ENCODE results near the gene FHL2. TPM values are rescaled to one million over a fixed set of nuclear protein-coding genes. Genes with fewer than 3 reads are reported as not detected.
A peak's percentile ranks its signal among the peaks of the same experiment; 100 is the strongest.

Gene FHL2, protein sequence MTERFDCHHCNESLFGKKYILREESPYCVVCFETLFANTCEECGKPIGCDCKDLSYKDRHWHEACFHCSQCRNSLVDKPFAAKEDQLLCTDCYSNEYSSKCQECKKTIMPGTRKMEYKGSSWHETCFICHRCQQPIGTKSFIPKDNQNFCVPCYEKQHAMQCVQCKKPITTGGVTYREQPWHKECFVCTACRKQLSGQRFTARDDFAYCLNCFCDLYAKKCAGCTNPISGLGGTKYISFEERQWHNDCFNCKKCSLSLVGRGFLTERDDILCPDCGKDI
- polyA plus RNA-seq: under 1 TPM in 2 of 3 donors, not detected in 1; 0.15 to 0.29 TPM

DNA sequence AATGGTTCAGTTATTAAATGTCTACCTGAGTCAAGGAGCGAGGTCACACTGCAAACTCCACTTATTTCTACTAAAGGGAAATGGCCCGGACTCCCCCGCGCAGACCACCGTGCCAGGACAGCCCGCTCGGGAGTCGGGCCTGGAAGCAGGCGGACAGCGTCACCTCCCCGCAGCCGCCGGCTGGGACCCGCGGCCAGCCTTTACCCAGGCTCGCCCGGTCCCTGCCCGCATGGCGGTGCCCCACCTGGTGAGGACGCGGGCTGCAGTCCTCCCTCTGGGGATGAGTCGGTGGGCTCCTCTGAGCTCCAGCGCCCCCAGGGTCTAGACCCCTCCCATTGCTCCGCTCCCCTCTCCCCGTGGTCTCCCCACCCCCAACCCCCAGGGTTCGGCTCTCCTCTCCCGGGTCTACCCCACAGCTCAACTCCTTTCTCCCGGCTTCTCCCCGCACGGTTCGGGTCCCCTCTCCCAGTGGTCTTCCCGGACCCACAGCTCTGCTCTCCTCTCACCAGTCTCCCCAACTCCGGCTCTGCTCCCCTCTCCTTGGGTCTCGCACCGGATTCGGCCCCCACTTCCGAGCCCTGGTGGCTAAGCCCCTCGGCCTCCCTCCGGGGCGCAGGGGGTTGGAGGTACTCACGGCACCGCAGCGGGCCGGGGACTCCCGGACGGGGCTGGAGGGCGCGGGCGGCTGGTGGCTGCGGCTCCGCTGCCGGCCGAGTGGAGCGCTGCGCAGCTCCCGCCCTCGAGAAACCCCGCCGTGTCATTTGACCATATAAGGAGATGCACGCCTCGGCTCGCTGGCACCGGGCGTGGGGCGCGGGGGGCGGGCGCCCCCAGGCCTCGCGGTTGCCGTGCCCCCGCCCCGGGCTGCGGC is at the start of gene FHL2:
Gene FHL2 (minus strand): TSS at position 716 of the 871 bp plus-strand sequence. CDS start 12,535 bp downstream, outside the sequence.
- H3K27ac Mint-ChIP-seq: no peak within 1 kb of the TSS
- peaks cover 2 to 17% (median 10%) of the 10 kb centered on the region in 3 donors for H3K27me3 Mint-ChIP-seq (ENCODE audit: low read depth in 3 of 3)
- DNase-seq: peak; percentile 49 to 59 (median 56)
- peaks cover 6 to 11% of the 10 kb centered on the region in 2 donors for H3K4me1 Mint-ChIP-seq
- peaks cover 0 to 2% (median 0%) of the 10 kb centered on the region in 6 donors for H3K9me3 Mint-ChIP-seq
- H3K36me3 Mint-ChIP-seq: no peaks in the 10 kb centered on the region
- peak within 1 kb of the TSS; percentile 63 to 77 (median 66) for H3K4me3 Mint-ChIP-seq

DNA sequence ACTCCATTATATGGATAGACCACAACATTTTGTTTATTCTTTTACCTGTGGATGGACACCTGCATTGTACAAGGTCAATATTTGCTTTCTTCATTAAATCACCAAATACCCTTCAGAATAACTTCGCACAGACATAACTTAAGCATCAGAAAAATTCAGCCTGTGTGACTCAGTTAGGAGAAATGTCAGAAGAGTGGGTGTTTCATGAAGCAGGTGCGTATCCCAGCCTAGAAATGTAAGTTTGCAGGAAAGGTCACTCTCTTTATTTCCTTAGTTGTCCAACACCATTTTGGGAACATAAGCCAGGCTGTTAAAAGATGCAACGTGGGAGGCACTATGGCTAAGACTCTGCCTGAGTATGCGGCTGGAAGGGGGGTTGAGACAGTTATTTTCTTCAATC is 48.6 kb upstream of the FHL2 start:
- Mint-ChIP-seq H3K27me3 (ENCODE audit: low read depth in 3 of 3) (peaks cover 9 to 12% (median 11%) of the 10 kb centered on the region in 3 donors), H3K27ac (no peak overlapping the region)

DNA sequence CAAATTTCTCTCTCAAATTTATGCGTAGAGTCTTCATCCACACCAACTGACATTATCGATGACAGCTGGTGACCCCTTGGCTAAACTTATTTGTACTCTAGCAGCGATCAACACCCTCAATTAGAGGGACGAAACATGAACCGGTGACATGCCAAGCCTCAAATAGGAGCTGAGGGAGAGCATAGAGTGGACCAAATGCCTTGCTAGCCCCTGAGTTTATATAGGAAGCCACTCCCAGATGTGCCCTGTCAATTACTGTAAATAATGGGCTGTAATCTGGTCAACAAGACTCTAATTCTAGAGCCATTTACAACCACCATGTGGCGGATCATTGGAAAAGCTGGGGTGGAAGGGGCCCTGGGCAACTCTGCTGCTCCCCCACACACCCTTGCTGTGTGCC is 47.6 kb upstream of the FHL2 start:
- Mint-ChIP-seq H3K4me1 (no peaks in the 10 kb centered on the region), H3K27ac (no peak overlapping the region), H3K9me3 (no peaks in the 10 kb centered on the region), H3K27me3 (ENCODE audit: low read depth in 3 of 3) (peaks cover 9 to 12% (median 11%) of the 10 kb centered on the region in 3 donors), H3K36me3 (no peaks in the 10 kb centered on the region), H3K4me3 (no peak overlapping the region)
- DNase-seq: no peak

More for the DNA sequence above, 48.6 kb upstream of the FHL2 start:
- Mint-ChIP-seq H3K9me3 (no peaks in the 10 kb centered on the region), H3K4me3 (no peak overlapping the region), H3K4me1 (no peaks in the 10 kb centered on the region), H3K36me3 (no peaks in the 10 kb centered on the region)
- DNase-seq: no peak

DNA sequence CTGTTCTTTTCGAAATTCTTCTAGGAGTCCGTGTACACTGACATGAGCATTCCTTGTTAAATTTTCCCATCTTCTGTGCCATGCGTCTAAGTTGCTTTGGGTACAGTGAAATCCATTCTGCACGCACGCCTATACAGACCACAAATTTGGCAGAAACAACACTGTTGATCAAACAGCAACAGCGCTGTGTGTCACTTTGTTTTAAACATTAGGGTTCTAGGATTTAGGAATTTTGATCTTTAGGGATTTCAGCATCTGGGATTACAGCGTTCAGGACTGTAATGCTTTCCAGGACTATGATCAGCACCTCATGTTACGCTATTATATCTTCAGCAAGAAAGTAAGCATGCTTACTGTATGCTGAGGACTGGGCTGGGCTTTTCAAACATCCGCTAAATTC is 47.1 kb upstream of the FHL2 start:
- peaks cover 9 to 12% (median 11%) of the 10 kb centered on the region in 3 donors for H3K27me3 Mint-ChIP-seq (ENCODE audit: low read depth in 3 of 3)
- DNase-seq: no peak
- no peaks in the 10 kb centered on the region for H3K36me3 Mint-ChIP-seq
- H3K4me3 Mint-ChIP-seq: no peak overlapping the region
- no peaks in the 10 kb centered on the region for H3K4me1 Mint-ChIP-seq
- no peaks in the 10 kb centered on the region for H3K9me3 Mint-ChIP-seq
- no peak overlapping the region for H3K27ac Mint-ChIP-seq

DNA sequence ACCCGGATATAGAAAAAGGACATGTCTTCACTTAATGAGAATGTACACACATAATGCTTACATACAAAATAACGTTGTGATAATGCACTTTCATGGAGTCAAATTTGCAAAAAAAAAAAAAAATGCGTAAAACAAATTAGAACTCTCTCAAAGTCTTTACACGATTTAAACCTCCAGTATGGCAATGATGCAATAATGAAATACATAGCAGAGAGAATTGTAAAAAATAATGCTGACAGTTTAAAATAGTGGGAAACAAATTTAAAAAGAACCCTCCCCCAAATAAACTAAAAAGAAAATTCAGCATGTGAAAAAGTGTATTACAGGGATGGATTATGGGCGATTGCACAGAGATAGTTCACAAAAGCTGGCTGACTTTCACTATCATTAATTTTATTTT is 46.6 kb upstream of the FHL2 start:
- no peaks in the 10 kb centered on the region for H3K9me3 Mint-ChIP-seq
- peaks cover 9 to 12% (median 9%) of the 10 kb centered on the region in 3 donors for H3K27me3 Mint-ChIP-seq (ENCODE audit: low read depth in 3 of 3)
- H3K36me3 Mint-ChIP-seq: no peaks in the 10 kb centered on the region
- no peaks in the 10 kb centered on the region for H3K4me1 Mint-ChIP-seq
- no peak overlapping the region for H3K27ac Mint-ChIP-seq
- H3K4me3 Mint-ChIP-seq: no peak overlapping the region
- no peak for DNase-seq

DNA sequence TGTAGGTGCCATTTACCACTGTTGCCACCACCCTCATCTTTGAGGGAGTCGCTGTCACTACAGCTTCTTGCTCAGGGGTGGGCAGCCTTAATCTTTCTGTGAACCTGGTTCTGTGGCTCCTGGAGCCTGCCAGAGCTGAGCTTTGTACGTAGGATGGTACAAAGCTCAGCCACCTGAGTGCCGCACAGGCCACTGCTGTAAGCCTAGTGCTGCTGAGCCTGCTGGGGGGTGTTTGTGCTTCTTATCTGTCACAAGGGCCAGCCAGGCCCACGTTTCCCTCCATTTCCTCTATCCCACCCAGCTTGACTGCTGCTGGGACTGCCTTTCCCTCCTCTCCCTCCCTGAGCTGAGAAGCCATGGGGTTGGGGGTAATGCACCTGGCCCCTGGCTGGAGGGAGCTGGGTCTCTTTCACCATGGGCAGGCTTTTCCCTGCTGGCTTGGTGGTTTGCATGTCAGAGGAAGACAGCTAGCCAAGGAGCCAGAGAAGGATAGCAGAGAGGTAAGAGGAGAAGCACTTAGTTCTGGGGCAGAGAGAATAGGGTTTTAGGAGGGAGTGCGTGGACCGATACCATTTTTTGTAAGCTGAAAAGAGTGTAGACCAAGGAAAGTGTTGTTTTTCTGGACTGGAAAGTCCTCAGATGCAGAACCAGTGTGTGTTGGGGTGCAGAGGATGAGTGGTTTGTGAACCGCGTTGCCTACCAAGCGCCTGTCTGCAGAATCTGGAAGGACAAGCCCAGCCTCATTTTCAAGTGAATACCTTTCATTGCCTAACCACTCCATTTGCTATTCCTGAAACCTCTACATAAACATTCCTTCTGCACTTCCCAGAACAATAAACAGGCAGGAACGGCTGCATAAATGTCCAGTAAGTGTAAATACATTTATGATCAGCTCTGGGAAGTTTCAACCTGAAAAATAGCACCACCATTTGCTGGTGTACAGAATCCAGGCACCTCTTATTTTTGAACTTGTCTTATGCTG is 45.1 kb upstream of the FHL2 start:
- no peaks in the 10 kb centered on the region for H3K9me3 Mint-ChIP-seq
- DNase-seq: no peak
- H3K27me3 Mint-ChIP-seq (ENCODE audit: low read depth in 3 of 3): peaks cover 5 to 8% (median 7%) of the 10 kb centered on the region in 3 donors
- H3K4me1 Mint-ChIP-seq: no peaks in the 10 kb centered on the region
- H3K4me3 Mint-ChIP-seq: no peak overlapping the region
- H3K36me3 Mint-ChIP-seq: no peaks in the 10 kb centered on the region
- H3K27ac Mint-ChIP-seq: no peak overlapping the region

DNA sequence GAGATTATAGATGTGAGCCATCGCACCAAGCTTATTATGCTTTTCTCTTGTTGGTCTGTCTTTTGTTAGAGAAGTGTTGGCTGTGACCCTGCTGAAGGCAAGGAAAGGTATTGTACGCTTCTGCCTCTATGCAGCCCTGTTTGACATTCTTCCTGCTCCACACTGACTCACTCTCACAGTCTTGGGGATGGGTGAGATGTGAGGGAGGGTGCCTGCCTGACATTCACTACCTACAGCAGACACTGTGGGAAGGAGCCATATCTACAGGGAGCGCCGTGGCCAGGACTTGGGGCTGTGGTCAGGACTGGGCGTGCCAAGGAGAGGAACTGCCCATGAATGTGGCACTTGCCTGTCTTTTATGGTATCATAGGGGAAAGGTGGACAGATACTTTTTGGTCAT is 43.9 kb upstream of the FHL2 start:
- DNase-seq: no peak
- peaks cover 5 to 8% (median 7%) of the 10 kb centered on the region in 3 donors for H3K27me3 Mint-ChIP-seq (ENCODE audit: low read depth in 3 of 3)
- no peak overlapping the region for H3K27ac Mint-ChIP-seq
- H3K36me3 Mint-ChIP-seq: no peaks in the 10 kb centered on the region
- no peak overlapping the region for H3K4me3 Mint-ChIP-seq
- H3K4me1 Mint-ChIP-seq: no peaks in the 10 kb centered on the region
- no peaks in the 10 kb centered on the region for H3K9me3 Mint-ChIP-seq

DNA sequence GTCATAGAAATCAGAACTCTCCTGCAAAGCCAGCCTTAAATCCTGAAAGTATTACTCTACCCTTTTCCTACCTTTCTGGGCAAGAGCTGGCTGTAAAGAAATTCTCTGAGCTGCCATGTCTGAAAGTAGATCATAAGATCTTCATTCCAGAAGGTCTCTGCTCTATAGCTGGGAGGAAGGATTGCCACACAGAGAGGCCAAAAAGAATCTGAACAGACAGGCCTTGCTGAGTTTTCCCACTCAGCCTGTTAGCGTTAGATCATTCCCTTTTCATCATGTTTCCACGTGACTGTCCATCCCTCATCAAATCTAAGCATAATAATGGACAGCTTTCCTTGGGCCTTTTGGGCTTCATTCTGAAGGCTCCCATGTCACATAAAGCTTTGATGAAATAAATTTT is 43.2 kb upstream of the FHL2 start:
- H3K4me3 Mint-ChIP-seq: no peak overlapping the region
- H3K4me1 Mint-ChIP-seq: no peaks in the 10 kb centered on the region
- H3K9me3 Mint-ChIP-seq: no peaks in the 10 kb centered on the region
- H3K27me3 Mint-ChIP-seq (ENCODE audit: low read depth in 3 of 3): peaks cover 5 to 9% (median 7%) of the 10 kb centered on the region in 3 donors
- no peak overlapping the region for H3K27ac Mint-ChIP-seq
- H3K36me3 Mint-ChIP-seq: no peaks in the 10 kb centered on the region
- DNase-seq: no peak

DNA sequence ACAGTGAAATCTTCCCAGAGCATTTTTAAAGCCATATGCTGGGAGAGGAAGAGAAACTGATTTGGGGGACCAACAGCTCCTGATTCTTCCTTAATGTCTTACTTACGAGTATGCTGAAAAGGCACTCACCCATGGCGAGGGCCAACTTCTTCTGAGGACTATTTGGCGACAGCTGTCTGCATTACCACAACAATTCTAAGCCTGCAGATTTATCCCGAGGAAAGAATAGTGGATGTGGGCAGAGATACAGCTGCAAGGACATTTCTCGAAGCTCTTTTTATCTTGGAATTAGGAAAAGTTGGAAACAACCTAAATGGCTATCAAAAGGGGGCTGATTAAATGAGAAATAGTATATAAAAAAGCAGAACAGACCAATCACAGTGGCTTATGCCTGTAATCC is 40.3 kb upstream of the FHL2 start:
- DNase-seq: no peak
- Mint-ChIP-seq H3K27me3 (ENCODE audit: low read depth in 3 of 3) (peaks cover 2 to 8% (median 2%) of the 10 kb centered on the region in 3 donors), H3K4me1 (no peaks in the 10 kb centered on the region), H3K4me3 (no peak overlapping the region), H3K27ac (no peak overlapping the region), H3K36me3 (no peaks in the 10 kb centered on the region), H3K9me3 (no peaks in the 10 kb centered on the region)

DNA sequence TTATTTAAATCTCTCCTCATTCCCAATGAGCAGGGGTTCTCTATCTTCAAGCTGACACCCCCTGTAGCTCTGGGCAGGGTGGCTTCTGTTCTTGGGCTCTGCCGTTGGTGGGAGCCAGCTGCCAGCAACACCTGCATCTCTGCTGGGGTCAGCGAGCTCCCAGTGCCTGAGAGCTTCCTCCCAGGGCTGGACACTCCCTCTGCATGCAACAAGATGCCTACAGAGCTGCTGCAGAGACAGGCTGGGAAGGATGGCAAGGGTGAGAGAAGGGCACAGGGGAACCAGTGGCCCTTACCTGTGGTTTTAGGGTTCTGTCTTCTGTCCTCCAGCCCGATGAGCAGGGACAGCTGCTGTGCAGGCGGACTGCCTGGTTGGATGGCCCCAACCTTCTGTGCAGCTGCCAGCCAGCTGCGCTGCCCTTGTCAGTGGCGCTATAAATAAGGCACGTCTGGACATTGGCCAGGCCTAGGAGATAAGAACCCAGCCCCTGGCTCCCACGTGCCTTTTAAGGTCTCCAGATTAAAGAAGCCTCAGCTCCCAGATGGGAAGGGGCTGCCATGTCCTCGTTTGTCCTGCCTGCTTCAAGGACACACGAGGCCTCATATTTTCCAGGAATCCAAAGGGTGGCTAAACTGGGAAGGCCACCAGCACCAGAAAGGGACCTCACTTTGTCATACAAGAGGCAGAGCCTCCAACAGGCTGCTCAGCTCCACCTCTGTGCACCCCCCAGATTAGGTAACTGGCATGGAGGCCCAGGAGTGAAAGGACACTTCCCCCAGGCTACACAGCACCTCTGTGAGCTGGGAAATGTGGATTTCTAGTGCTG is 39.5 kb upstream of the FHL2 start:
- Mint-ChIP-seq H3K4me3 (no peak overlapping the region), H3K27me3 (ENCODE audit: low read depth in 3 of 3) (peaks cover 5 to 10% (median 7%) of the 10 kb centered on the region in 3 donors), H3K4me1 (no peaks in the 10 kb centered on the region), H3K27ac (no peak overlapping the region), H3K36me3 (no peaks in the 10 kb centered on the region), H3K9me3 (no peaks in the 10 kb centered on the region)
- no peak for DNase-seq

DNA sequence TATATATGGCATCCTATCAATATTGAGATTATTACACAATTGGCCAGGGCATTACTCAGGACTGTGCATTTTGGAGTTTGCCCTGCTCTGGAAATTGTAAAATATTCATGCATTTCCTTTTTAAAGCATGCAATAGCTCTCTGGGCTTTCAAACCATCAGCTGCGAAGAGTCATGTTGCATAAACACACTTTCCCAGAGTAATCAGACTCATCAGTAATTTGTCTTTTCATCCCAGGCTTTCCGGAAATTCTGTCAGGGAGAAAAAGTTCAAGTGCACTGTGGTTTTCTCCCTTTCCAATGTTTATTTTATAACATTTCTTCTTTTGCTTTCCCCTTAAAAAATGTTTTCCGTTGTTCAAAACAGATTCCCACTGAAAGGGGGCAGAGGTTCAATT is 38.9 kb upstream of the FHL2 start:
- Mint-ChIP-seq H3K27me3 (ENCODE audit: low read depth in 3 of 3) (peaks cover 5 to 12% (median 7%) of the 10 kb centered on the region in 3 donors), H3K27ac (no peak overlapping the region), H3K36me3 (no peaks in the 10 kb centered on the region), H3K9me3 (no peaks in the 10 kb centered on the region), H3K4me1 (no peaks in the 10 kb centered on the region), H3K4me3 (no peak overlapping the region)
- no peak for DNase-seq

DNA sequence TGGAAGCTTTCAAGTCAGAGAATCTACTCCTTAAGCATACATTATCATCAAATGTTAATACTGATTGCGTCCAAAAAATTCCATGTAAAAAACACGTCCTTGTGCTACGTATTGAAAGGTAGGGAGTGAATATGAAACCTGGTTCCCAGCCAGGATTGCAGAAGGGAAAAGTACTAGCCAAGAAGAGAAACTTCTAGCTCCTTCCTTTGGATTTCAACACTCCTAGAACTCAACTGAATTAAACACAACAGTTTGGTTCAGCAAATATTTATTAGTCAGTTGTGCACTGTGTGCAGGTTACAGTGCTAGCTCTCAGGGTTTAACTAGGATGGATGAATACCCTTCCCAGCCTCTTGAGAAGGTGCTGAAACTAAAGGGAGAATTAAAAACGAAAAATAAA is 33.9 kb upstream of the FHL2 start:
- Mint-ChIP-seq H3K27me3 (ENCODE audit: low read depth in 3 of 3) (peaks cover 7 to 15% (median 12%) of the 10 kb centered on the region in 3 donors), H3K4me1 (no peaks in the 10 kb centered on the region), H3K9me3 (no peaks in the 10 kb centered on the region)

DNA sequence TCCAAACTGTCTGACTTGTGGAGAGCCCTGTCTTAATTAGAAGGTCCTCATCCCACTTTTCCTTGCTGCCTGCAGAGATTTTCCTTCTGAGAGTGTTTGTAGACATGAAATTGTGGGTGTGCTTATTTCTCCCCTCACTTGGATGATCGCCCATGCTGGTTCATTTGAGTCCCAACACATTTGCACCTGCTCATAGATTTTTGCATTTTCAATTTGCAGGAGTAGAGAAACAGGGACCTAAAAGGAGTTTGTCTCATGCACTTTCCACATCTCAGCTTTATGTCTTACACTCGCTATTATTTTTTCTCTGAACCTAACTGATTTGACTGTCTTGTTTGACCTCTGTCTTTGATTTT is 33.2 kb upstream of the FHL2 start:
- Mint-ChIP-seq H3K4me3 (no peak overlapping the region), H3K27ac (no peak overlapping the region), H3K4me1 (peaks cover 5 to 6% of the 10 kb centered on the region in 2 donors), H3K27me3 (ENCODE audit: low read depth in 3 of 3) (peaks cover 7 to 13% (median 12%) of the 10 kb centered on the region in 3 donors), H3K36me3 (no peaks in the 10 kb centered on the region), H3K9me3 (no peaks in the 10 kb centered on the region)
- DNase-seq: no peak

More for the DNA sequence above, 33.9 kb upstream of the FHL2 start:
- Mint-ChIP-seq H3K36me3 (no peaks in the 10 kb centered on the region), H3K4me3 (no peak overlapping the region), H3K27ac (no peak overlapping the region)
- DNase-seq: no peak

Data from immature natural killer cell (primary cell).